Lower leg skin (tissue), 3 donors: ENCODE measurements around the gene EDC3.

Source experiments
- POLR2A ChIP-seq, 2 donors: fragments of 450-650 bp; IDR thresholded peaks; one replicate each; pipeline ENCODE4 v1.6.1; 2016 to 2017; ENCODE audit warnings: antibody characterized with exemption in 2 of 2, mild to moderate bottlenecking in 1 of 2, moderate library complexity in 1 of 2
- TF ChIP-seq, protein P1 (sequence below), 3 donors: fragments of 450-650 bp; IDR thresholded peaks; one replicate each; pipeline ENCODE4 v1.5.1; 2016; ENCODE audit warnings: antibody characterized with exemption in 3 of 3, mild to moderate bottlenecking in 3 of 3, moderate library complexity in 2 of 3

DNA sequence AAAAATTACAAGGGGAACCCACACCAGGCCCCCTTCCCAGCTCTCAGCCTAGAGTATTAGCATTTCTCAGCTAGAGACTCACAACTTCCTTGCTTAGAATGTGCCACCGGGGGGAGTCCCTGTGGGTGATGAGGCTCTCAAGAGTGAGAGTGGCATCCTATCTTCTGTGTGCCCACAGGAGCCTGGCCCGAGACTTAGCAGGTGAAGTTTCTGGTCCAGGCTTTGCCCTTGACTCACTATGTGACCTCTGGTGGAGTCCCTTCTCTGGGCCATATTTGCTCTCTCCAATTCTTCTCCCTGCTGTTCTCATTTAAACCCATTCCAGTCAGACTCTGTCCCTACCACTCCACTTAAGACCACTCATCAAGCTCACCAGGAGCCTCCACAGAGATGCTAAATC lies 62.0 kb downstream of the EDC3 start:
- TF ChIP-seq, protein P1, sequence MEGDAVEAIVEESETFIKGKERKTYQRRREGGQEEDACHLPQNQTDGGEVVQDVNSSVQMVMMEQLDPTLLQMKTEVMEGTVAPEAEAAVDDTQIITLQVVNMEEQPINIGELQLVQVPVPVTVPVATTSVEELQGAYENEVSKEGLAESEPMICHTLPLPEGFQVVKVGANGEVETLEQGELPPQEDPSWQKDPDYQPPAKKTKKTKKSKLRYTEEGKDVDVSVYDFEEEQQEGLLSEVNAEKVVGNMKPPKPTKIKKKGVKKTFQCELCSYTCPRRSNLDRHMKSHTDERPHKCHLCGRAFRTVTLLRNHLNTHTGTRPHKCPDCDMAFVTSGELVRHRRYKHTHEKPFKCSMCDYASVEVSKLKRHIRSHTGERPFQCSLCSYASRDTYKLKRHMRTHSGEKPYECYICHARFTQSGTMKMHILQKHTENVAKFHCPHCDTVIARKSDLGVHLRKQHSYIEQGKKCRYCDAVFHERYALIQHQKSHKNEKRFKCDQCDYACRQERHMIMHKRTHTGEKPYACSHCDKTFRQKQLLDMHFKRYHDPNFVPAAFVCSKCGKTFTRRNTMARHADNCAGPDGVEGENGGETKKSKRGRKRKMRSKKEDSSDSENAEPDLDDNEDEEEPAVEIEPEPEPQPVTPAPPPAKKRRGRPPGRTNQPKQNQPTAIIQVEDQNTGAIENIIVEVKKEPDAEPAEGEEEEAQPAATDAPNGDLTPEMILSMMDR (IDR thresholded peaks at IDR 0.05): no peak
- TF ChIP-seq POLR2A (IDR thresholded peaks at IDR 0.05): no peak
